T47D (cell line): ENCODE measurements around the gene TOX2.

Experiments
- DNase-seq, 2 experiments: peaks; one replicate each; pipeline versions ENCODE4 v3.0.0 to v3.0.0-alpha.2; 2011 to 2012; ENCODE audit warnings: low read depth in 1 of 2, low spot score in 1 of 2
- JUND ChIP-seq: IDR thresholded peaks from 2 replicates; pipeline ENCODE4 v1.6.1; 2012; ENCODE audit warnings: low read depth
- in situ Hi-C: cut with HindIII; loops from 2 replicates; pipeline ENCODE4 v1.10.0; 2016; ENCODE audit warnings: low sequenced_read_pairs, low pct_unique_long_range_greater_than_20kb

TOX2 gene

GRCh38 chr20:43914311-43915210, at the start of gene TOX2:
Gene TOX2, plus strand, starts transcription at chr20:43914852. Its CDS starts 40 bp downstream, at chr20:43914892.
- DNase-seq, result no peak
- TF ChIP-seq JUND, result no peak
- in situ Hi-C loops, result no loop called here

- in situ Hi-C loops, result no loop called here
- no peak for DNase-seq
- TF ChIP-seq JUND, result no peak
Observed at GRCh38 chr20:43868091-43868490, 46.6 kb upstream of the TOX2 start.

- no peak for DNase-seq
- TF ChIP-seq JUND, result no peak
- in situ Hi-C loops, result no loop called here
Observed at GRCh38 chr20:43870484-43870883, 44.2 kb upstream of the TOX2 start.

- in situ Hi-C loops, result no loop called here
- TF ChIP-seq JUND, result no peak
- no peak for DNase-seq
Observed at GRCh38 chr20:43878776-43879175, 35.9 kb upstream of the TOX2 start.

- no peak for DNase-seq
- TF ChIP-seq JUND, result no peak
- in situ Hi-C loops, result no loop called here
Observed at GRCh38 chr20:43893930-43894329, 20.7 kb upstream of the TOX2 start.

- in situ Hi-C loops, result no loop called here
Observed at GRCh38 chr20:43894491-43894890, 20.2 kb upstream of the TOX2 start.

GRCh38 chr20:43895235-43895634, 19.4 kb upstream of the TOX2 start:
- in situ Hi-C loops, result no loop called here
- no peak for TF ChIP-seq JUND
- no peak for DNase-seq

More at GRCh38 chr20:43894491-43894890, 20.2 kb upstream of the TOX2 start:
- TF ChIP-seq JUND, result no peak
- no peak for DNase-seq

- no peak for TF ChIP-seq JUND
- DNase-seq, result no peak
- in situ Hi-C loops, result no loop called here
Observed at GRCh38 chr20:43899274-43900120, 15.2 kb upstream of the TOX2 start.

GRCh38 chr20:43900121-43900466, 14.6 kb upstream of the TOX2 start:
- TF ChIP-seq JUND, result no peak
- in situ Hi-C loops, result no loop called here
- DNase-seq, result no peak

GRCh38 chr20:43900496-43900895, 14.2 kb upstream of the TOX2 start:
- DNase-seq, result no peak
- in situ Hi-C loops, result no loop called here
- no peak for TF ChIP-seq JUND

GRCh38 chr20:43901296-43901695, 13.4 kb upstream of the TOX2 start:
- DNase-seq, result no peak
- in situ Hi-C loops, result no loop called here

GRCh38 chr20:43903953-43904826, 10.5 kb upstream of the TOX2 start:
- no peak for TF ChIP-seq JUND
- in situ Hi-C loops, result no loop called here
- no peak for DNase-seq

More at GRCh38 chr20:43901296-43901695, 13.4 kb upstream of the TOX2 start:
- no peak for TF ChIP-seq JUND
